Measurements from ENCODE around the gene MBIP.

The MBIP gene

DNA sequence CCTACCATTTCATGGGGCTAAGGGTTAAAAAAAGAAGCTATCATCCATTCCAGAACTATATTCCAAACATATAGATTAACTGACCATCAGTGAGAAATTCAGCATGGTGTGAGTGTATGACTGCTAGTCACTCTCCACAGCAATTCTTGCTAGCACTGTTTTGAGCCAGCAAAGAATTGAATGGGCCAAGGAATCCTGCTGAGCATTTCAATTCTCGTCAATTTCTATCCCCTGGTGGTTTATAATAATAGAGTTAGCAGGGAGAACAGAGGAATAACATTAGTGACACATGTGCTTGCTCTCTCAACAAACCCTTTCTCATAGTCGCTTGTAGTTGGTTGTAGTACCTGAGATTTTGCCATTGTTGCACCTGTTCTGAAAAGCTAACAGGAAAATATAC, 7.2 kb downstream of the MBIP start:
- no peak for DNase-seq (ENCODE audit: low spot score)

DNA sequence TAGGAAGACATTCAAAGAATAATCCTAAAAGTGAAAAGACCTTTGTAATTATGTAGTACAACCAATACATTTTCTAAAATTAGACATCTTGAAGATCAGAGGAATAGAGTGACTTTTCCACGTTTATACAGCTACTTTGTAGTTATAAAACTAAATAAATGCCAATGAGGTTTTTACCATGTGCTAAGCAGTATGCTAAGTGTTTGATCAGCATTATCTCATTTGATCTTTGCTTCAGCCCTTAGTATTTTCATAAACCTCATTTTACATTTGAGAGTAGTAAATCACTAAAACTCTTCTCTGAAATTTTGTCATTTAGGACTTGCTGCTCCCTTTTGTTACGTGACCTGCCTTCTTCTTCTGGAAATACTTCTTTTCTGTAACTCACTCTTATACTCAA, 13.6 kb downstream of the MBIP start:
- DNase-seq (ENCODE audit: low spot score) = no peak

DNA sequence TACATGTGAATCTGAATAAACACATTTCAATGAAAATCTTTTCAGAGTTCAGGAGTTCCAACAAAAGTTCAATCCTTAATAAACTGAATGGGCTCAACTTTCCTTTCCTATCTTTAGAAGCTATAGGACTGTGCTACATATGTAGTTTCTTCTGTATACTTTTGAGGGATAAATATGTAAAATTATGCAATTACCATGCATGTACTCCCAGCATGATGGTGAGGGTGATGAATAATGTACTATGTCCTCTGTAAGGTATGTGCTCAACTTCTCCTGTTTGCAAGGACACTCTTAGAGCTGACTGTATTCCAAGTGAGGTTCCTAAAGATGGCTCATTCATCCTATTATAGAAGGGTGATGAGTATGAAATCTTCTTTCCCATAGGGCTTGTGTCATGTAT, 15.5 kb downstream of the MBIP start:
- DNase-seq (ENCODE audit: low spot score) = no peak

DNA sequence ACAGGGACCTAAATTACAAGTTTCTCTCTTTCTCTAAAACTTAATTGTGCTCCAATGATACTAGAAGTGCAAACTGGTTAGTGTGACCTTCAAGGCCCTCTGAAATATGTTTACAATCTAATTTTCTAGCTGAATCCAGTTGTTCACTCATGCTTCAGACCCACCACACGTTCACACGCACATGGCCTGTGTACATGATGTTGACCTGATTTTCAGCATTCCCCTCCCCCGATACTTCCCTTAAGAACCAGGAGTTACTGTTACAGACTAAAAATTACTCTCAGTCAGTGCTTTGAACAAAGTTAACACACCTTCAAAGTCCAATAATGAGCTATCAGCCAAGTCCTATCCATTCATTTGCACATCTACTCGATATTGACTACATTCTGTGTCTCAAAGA, 16.5 kb downstream of the MBIP start:
- DNase-seq (ENCODE audit: low spot score) = no peak

DNA sequence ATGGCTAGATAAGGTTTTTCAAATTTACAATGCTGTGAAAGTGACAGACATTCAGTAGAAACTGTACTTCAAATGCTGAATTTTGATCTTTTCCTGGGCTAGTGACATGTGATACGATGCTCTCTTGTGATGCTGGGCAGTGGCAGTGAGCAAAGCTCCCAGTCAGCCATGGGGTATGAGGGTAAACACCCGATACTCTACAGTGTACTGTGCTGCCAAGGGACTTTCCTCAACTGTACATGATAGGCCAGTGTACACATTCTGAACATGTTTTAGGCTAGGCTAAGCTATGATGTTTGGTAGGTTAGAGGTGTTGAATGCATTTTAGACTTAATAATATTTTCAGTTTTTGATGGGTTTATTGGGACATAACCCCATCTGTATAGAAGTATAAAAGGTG, 17.6 kb downstream of the MBIP start:
- DNase-seq (ENCODE audit: low spot score) = no peak

DNA sequence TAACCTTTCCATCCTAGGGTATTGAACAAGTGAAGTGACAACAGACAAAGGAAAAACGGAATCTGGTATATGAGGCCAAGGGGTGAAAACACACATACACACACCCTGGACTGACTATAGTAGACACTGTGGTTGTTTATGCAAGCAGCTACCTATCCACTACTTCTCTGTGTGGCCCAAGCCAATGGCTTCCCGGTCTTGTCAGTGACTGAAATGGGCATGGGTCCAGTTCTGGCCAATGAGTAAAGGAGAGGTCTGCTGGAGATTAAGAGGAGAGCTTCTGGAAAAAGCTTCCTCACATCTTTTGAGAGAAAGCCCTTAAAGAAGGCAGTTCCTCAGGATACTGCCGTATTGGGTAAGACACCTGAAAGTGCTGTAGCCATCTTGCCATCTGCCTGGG, 19.3 kb downstream of the MBIP start:
- no peak for DNase-seq (ENCODE audit: low spot score)

DNA sequence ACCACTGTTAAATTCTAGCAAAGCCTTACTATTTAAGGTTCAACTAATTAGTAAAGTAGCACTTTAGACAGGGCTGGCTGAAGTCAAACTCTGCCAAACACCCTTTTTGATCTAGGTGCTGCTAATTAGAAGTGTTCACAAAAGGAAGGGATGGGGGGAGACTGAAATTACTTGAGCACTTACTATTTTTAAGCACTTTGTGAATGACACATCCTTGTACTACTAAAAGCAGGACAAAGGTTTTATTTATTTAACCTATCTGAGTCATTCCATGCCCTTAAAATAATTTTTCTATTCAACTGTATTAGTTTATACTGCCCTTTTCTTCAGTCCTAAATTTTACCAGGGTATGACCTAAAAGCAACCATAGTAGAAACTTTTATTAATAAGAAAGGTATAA, 20.1 kb downstream of the MBIP start:
- DNase-seq (ENCODE audit: low spot score) = no peak

DNA sequence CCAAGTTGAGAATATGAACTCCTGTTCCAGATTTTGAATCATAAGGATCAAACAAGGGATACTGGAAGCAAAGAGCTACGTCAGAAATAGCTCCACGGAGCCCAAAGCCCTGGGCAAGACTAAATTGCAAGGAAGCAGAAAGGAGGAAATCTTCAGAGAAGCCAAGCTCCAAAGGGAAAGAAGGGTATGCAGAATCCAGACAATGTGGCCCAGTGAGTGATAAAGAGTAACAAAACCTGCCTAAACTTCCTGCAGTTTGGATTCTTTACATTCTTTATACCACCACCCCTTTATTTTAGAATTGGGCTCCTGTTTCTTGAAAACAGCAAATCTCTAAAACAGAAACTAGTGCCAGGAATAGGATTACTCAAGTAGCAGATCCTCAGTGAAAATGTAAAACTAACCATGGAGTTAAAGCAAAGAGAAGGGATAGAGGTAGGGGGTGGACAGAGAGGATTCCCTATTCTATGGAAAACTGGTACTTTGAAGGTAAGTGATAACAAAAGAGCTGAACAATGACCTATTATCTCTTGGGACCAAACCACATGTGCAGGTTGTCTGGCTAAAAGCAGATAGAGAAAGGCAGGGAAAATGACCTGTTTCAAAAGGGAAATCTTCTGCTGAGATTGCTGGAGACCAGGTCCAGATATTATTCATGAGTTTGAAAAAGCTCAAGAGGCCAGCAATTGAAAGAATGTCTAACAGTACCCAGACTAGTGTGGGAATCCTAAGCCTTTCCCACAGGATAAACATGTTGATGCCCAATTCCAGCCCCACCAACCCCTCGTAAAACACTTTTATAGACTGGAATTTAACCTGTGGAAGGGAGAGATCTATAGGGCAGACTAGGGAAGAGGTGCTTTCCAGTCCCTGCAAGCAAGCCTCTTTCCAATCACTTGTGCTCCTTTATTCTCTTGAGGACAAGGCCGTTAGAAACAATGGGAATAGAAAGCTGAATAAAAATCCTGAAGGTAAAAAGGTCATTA, 24.5 kb downstream of the MBIP start:
- no peak for DNase-seq (ENCODE audit: low spot score)

DNA sequence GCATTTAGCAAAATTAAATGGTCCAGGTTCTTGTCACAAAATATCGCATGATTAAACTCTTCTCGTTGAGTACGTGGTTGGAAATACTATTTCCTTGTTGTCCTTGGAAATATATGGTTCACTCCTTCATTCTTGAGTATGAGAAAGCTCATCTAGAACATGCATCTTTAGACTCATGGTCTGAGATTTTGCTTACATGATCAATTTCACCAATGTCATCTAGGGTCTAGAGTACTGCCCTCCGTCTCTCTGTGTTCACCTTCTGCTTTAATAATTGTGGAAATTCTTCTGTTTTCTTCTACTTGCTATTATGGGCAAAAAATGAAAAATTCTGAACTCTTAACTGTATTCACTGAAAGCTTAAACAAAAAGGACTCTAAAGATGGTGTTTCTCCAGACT, 25.9 kb downstream of the MBIP start:
- no peak for DNase-seq (ENCODE audit: low spot score)

DNA sequence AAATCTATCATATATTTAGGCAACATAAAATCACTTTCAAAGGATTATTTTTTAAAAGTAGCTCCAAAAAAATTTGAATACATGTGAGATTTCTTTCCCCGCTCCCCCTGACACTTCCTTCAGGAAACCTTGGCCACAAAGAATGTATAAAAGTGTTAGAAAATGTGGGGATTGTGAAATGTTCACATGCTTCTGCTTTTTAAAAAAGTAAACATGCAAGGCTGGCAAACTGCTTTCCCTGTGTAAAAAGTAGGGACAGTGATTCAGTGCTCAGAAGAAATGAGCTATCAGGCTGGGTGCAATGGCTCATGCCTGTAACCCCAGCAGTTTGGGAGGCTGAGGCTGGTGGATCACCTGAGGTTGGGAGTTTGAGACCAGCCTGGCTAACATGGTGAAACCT, 26.6 kb downstream of the MBIP start:
- DNase-seq (ENCODE audit: low spot score) = no peak

DNA sequence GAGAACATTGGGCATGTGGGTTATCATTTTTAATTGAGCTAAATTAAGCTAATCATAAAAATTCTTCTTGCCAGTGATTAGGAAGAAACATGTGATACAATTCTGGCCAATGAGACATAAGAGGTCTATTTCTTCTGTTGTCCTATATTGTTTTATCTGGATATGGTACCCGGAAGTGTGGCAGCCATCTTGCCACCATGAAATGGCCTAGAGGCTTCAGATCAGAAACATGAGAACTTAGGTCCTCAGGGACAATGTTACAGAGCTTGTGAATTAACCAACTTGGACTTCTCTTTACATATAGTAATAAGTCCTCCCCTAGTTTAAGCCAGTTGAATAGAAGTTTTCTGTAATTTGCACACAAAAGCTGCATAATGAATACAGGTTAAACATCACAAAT, 30.5 kb downstream of the MBIP start:
- no peak for DNase-seq (ENCODE audit: low spot score)

DNA sequence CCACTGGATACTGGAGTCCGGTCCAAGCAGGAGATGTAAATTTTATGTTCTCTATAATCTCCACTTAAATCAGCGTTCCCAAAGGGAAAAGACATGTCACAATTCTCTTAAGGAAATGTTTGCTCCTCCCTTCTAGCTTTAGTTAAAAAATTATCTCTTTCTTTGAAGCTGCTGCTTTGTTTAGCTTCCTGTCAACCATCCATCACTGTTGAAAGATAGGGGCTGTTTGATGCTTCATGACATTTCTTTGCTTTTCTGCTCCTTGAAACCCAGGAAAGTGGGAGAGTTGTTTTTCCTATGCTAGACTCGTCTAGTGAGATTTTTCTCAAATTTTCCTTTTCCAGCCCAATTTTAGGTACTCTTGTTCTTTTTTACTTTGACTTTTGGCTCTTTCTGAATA, 31.9 kb downstream of the MBIP start:
- no peak for DNase-seq (ENCODE audit: low spot score)

DNA sequence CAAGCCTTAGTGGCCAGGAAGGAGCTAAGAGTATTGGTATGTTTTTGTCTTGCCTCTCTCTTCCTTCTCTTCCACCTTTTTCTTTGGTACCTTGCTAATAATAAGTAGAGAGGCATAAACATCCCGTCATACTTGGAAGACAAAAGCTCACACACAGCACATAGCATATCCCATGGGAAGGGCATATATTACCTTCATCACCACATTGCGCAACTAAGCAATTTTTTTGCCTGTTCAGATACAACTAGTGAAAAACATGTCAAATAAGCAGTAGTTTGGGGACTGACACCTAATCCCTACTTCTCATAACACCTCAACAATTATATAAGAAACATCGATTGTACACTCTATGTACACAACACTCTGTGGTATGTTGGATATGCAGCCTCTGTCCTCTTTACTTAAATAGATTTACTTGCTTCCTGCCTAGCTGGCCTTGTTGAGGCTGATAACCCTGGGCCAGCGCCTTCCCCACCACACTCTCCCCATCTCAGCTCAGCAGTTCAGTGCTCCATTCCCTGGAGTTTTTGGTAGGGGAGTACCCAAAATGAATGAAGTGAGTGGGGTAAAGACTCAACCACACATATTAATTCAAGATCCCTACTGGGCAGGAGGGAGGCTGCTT, 35.4 kb downstream of the MBIP start:
- DNase-seq (ENCODE audit: low spot score) = no peak

DNA sequence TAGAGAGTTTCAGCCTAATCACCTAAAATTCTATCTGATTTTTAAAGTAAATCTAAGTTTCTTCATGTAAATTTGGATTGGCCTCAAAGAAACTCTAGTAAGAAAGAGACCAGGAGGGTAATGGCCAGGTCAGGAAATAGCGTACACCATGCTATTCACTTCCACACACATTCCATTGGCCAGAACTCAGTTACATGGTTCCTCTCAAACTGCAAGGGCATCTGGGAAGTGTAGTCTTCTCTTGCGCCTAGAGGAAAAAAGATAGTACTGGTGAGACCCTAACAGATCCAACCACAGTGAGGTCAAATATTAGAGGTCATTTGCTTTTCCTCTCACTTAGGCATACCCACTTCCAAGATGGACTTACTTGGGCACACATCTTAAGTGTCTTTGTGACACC, 39.1 kb downstream of the MBIP start:
- no peak for DNase-seq (ENCODE audit: low spot score)

DNA sequence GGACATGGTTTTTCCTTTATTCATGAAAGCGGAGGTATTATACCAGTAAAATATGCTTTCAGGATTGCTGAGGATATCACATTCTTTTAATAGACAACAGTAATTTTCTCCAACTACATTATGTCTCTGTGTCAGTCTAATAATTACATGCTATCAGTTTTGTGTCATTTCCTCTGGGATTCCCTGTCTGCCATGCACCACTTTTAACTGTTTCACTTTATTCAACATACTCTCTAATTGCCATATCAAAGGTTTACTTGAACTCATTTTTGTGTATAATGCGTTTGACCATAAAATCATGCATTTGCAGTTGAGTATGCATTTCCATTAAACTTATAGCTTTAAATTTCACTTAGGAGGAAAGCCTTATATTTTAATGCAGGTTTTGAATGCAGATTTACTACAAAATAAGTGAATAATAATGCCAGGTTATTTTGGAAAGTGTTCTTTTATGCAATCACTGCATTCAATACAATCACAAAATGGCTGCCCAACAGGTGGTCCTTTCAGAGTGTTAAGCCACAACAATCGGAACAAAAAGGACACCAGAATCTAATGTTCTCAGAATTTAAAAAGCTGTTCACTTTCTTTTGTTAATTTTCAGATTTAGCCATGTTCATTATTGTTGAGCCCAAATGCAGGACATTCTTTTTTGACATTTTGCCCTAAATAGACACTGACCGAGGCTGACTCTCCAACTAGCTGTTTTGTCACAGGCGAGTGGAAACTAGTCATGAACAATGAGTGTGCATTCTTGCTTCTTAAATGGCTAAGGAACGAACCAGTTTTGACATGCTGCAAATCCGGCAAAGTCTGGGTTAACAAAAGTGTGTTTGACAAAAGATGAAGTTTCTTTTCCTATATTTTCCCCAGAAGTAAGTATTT, 40.9 kb downstream of the MBIP start:
- no peak for DNase-seq (ENCODE audit: low spot score)

DNA sequence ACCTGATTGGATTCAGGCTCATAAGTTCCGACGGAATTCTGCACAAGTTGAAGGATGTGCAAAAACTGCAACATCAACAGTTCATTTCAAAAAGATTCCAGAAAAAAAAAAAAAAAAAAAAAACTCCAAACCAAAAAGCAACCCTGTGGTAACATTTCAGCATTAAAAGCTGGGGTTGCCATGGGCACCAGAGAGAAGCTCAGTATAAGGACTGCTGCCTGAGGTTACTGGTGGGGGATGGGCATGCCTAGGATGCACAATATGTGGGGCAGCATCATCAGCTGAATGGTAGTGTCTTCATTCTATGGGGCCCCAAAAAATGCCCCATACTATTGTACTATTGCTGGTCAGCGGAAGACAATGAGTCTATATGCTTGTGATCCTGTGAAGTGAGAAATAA, 44.7 kb downstream of the MBIP start:
- no peak for DNase-seq (ENCODE audit: low spot score)

DNA sequence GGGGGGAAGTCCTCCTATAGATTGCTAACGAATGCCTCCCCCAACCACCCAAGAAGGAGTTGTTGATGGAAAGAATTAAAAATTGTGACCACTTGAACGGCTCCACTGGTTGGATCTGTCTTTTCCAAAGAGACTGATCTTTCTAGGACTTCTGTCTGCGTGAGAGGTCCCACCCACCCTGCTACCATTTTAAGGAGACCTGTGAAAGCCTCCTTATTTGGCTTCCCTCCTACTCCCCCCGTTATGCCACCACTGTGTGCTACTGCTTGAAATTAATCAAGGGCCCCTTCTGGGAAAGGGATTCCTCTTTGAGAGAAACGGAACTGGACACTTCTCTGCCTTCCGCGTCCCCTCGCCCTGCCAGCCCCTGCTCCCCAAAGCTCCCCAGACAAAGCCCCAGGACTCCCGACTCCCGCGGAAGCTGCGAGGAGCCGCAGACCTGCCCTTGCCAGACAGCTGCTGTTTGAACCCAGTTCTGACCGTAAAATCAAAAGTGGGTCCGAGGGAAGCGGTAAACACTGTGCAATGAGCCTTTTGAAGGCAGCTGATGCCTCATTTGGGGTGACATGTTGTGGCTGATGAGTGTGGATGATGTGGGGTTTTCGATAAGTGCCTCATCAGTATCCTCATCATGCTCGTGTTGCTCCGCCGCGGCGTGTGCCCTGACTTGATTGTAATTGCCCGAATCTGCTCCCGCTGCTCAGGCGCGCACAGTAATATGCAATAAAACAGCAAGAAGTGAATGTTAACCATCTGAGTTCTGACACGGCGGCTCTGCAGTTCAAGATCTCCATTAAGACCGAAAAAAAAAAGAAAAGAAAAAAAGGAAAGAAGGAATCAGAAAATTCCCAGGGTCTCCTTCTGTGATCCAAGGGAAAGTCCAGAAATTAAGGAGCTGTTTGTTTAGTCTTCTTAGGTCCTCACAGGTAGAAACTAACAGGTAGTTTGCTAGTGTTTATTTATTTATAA, 48.2 kb downstream of the MBIP start:
- DNase-seq (ENCODE audit: low spot score) = no peak

DNA sequence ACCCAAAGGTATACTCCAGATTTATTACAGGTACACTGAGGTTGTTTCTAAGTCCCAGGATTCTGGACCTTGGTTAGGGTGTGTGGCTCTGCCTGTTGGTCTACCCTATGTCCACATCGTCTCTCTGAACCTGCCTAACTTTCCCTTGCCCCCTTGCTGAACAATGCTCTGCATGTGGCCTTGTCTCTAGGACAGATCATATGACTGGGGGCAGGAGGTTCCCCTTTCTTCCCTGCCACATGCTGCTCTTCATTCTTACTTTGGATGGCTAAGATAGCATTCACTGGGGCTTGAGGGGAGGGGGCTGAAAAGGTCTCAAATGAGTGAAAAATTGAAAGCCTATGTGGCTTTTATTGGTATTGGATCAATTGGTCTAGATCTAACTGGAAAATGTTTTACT, 49.2 kb downstream of the MBIP start:
- DNase-seq (ENCODE audit: low spot score) = no peak

DNA sequence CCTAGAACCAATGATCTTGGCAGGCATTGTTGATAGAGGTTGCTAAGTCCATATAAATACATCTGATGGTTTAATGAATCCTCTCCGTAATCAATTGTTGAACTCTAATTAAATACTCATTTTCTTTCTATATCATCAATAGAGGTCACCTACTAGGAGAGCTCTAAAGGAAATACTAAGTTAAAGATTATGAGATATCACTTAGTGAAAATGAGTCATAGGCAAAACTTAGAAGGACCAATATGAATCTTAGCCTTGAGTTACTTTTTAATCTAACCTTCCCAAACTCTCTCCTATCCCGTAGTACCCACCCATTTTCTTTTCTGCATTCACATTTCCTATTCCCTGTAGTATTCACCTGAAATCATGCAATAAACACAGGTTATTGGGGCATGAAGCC, 50.2 kb downstream of the MBIP start:
- DNase-seq (ENCODE audit: low spot score) = no peak

DNA sequence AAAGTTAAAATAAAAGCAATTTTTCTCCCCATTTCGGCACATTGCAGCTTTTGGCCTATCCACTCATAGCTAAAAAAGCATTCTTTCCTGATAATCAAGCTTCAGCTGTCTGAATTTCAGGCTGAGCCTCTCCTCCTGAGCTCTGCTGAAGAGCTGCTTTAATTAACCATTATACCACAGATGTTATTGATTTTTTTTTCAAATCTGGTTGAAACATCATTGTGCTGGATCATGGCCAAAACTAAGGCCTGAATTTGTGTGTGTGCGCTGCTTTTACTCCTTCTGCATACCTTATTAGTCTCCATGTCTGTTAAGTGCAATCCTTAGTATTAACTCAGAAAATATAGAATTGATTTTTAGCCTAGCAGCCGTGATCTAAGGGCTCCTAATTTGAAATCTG, 52.3 kb downstream of the MBIP start:
- DNase-seq (ENCODE audit: low spot score) = no peak

DNA sequence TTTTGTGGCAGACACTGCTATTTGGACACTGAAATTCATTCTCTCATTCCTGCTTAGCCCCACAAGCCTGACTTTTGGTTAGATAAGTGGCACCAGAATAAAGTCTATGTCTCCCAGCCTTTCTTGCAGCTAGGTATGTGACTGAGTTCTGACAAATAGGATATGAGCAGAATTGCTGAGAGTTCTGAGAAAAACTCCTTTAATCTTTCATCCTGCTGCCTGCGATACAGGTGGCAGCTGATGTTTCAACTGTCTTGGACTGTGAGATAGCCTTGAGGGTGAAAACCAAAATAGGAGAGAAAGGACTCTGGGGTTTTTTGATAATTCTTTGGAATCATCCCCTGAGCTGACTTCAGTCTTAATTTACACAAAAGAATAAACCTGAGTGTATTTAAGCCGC, 55.8 kb downstream of the MBIP start:
- no peak for DNase-seq (ENCODE audit: low spot score)

DNA sequence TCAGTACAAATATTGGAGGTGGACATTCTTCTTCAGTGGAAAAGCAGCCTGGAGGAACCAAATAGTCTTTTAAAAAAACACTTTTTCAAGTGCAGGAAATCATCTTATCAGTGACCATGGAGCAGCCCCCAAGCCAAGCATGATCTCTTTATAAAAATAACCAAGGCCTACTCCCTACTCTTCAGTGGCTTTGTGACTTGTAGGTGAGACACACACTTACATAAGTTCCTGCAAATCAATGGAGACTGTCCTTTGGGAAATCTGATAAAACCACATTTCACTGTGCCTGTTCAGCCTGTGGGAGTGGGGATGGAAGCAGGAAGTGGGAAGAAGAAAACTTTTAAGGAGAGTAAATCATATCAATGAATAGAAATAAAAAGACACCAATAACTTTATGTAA, 56.3 kb downstream of the MBIP start:
- no peak for DNase-seq (ENCODE audit: low spot score)
